Islet precursor cell (in vitro differentiated cells): ENCODE data around the gene ERN2.
A peak's percentile ranks its signal among the peaks of the same experiment; 100 is the strongest.

Experiments used
- DNase-seq: peaks from one replicate; pipeline ENCODE4 v3.0.0-alpha.2; 2018

The ERN2 gene

GRCh38 chr16:23716484-23716883 lies 3.5 kb upstream of the ERN2 start:
- DNase-seq: no peak

- no peak for DNase-seq
These were observed 1.2 kb downstream of the ERN2 start for GRCh38 chr16:23711785-23712184.

- no peak for DNase-seq
These were observed 2.5 kb downstream of the ERN2 start for GRCh38 chr16:23710504-23710903.

- no peak for DNase-seq
These were observed 3.0 kb downstream of the ERN2 start for GRCh38 chr16:23710008-23710407.

GRCh38 chr16:23709536-23709935 lies 3.5 kb downstream of the ERN2 start:
- no peak for DNase-seq

GRCh38 chr16:23706439-23706838 lies 6.6 kb downstream of the ERN2 start:
- DNase-seq: no peak

- DNase-seq: no peak
These were observed 7.5 kb downstream of the ERN2 start for GRCh38 chr16:23705517-23705902.

GRCh38 chr16:23704772-23705516 lies 8.1 kb downstream of the ERN2 start:
- no peak for DNase-seq

- no peak for DNase-seq
These were observed 10.1 kb downstream of the ERN2 start for GRCh38 chr16:23702951-23703350.

GRCh38 chr16:23701045-23701444 lies 12.0 kb downstream of the ERN2 start:
- no peak for DNase-seq

- peak; percentile 64 for DNase-seq
These were observed 12.5 kb downstream of the ERN2 start for GRCh38 chr16:23700509-23700908.

GRCh38 chr16:23700093-23700492 lies 12.9 kb downstream of the ERN2 start:
- no peak for DNase-seq

GRCh38 chr16:23699100-23699499 lies 13.9 kb downstream of the ERN2 start:
- no peak for DNase-seq

- DNase-seq: no peak
These were observed 17.3 kb downstream of the ERN2 start for GRCh38 chr16:23695756-23696155.

GRCh38 chr16:23694644-23695373 lies 18.2 kb downstream of the ERN2 start:
- DNase-seq: peak; percentile 89

GRCh38 chr16:23694265-23694643 lies 18.8 kb downstream of the ERN2 start:
- no peak for DNase-seq

- DNase-seq: no peak
These were observed 20.7 kb downstream of the ERN2 start for GRCh38 chr16:23692190-23692837.

- no peak for DNase-seq
These were observed 21.4 kb downstream of the ERN2 start for GRCh38 chr16:23691483-23692189.

GRCh38 chr16:23690771-23691482 lies 22.1 kb downstream of the ERN2 start:
- no peak for DNase-seq

GRCh38 chr16:23689442-23690187 lies 23.4 kb downstream of the ERN2 start:
- DNase-seq: no peak

GRCh38 chr16:23687034-23687808 lies 25.8 kb downstream of the ERN2 start:
- DNase-seq: no peak
